Prostate gland (tissue), 2 donors: ENCODE measurements around the gene SLC35F3. TPM values are rescaled to one million over a fixed set of nuclear protein-coding genes. Genes with fewer than 3 reads are reported as not detected.

Experiments
- DNase-seq: peaks from one replicate; pipeline ENCODE4 v3.0.0-alpha.2; 2019; ENCODE audit warnings: low spot score
- H3K27ac ChIP-seq, 2 donors: fragments of 200-600 bp; sonication (generic); 2 replicates each; pipeline ENCODE4 v1.5.1; 2017 to 2019
- H3K27me3 ChIP-seq: fragments of 200-600 bp; sonication (generic); replicated peaks from 2 replicates; pipeline ENCODE4 v1.5.1; 2019; ENCODE audit not compliant: insufficient read depth
- H3K36me3 ChIP-seq, 2 donors: fragments of 200-600 bp; sonication (generic); 1 replicate in 1 of 2; 2 replicates in 1 of 2; pipeline versions ENCODE4 v1.5.1 to v1.8.1; 2017 to 2019
- H3K4me1 ChIP-seq: fragments of 200-600 bp; sonication (generic); replicated peaks from 2 replicates; pipeline ENCODE4 v1.5.1; 2019
- H3K4me3 ChIP-seq, 2 donors: fragments of 200-600 bp; sonication (generic); 2 replicates each; pipeline ENCODE4 v1.5.1; 2017 to 2019
- H3K9me3 ChIP-seq: fragments of 200-600 bp; sonication (generic); 2 replicates; pipeline ENCODE4 v1.5.1; 2017
- CTCF ChIP-seq, 4 experiments: fragments of 200-600 bp in 2 of 4; fragments of 450-650 bp in 2 of 4; sonication (generic) in 2 of 4; IDR thresholded peaks; 1 replicate in 3 of 4; 2 replicates in 1 of 4; pipeline ENCODE4 v1.5.1; 2016 to 2019; ENCODE audit warnings: antibody characterized with exemption in 4 of 4, mild to moderate bottlenecking in 2 of 4, moderate library complexity in 2 of 4
- POLR2A ChIP-seq: fragments of 450-650 bp; IDR thresholded peaks from one replicate; pipeline ENCODE4 v1.6.1; 2016; ENCODE audit warnings: antibody characterized with exemption, mild to moderate bottlenecking
- POLR2AphosphoS5 ChIP-seq: sonication (generic); formaldehyde crosslinking; IDR thresholded peaks from one replicate; pipeline ENCODE4 v1.6.1; 2017; ENCODE audit warnings: antibody characterized with exemption
- WGBS: methylation state at CpG from one replicate; pipeline ENCODE4 v1.1.5; 2018; 5-methylcytosine and 5-hydroxymethylcytosine counted together
- intact Hi-C: fragments of 100-400 bp; cut with DNase I; formaldehyde crosslinking; loops from one replicate; pipeline ENCODE4 v1.14.2; 2022
- total RNA-seq, 2 donors: library from RNA; depleted of rRNA; stranded (reverse); fragments of >200 nt; gene quantifications; one replicate each; pipeline ENCODE4 v1.1.0, GENCODE V29; 2016

SLC35F3 gene
- total RNA-seq, 2 donors from 2014 or later, result 0.34 to 0.64 TPM

- Histone ChIP-seq H3K27me3 (no peaks in the 10 kb centered on the region), H3K9me3 (no peaks in the 10 kb centered on the region), H3K36me3 (no peaks in the 10 kb centered on the region), H3K27ac (no peak overlapping the region), H3K4me1 (no peaks in the 10 kb centered on the region), H3K4me3 (no peak overlapping the region)
- intact Hi-C loops, result no loop called here
- TF ChIP-seq CTCF (IDR thresholded peaks at IDR 0.05), result no peak
- no peak for TF ChIP-seq POLR2A
- TF ChIP-seq POLR2AphosphoS5, result no peak
- 48% methylated on average over 1 of the region's 1 CpG for WGBS
- no peak for DNase-seq
Observed at GRCh38 chr1:234094172-234094571, 189.7 kb downstream of the SLC35F3 start.

- Histone ChIP-seq H3K9me3 (no peaks in the 10 kb centered on the region), H3K27ac (no peak overlapping the region), H3K4me1 (no peaks in the 10 kb centered on the region), H3K4me3 (no peak overlapping the region), H3K27me3 (no peaks in the 10 kb centered on the region), H3K36me3 (no peaks in the 10 kb centered on the region)
- intact Hi-C loops, result no loop called here
- WGBS, result 35% methylated on average over 7 of the region's 7 CpGs
- no peak for TF ChIP-seq CTCF (IDR thresholded peaks at IDR 0.05)
- no peak for TF ChIP-seq POLR2AphosphoS5
- no peak for TF ChIP-seq POLR2A
- DNase-seq, result no peak
Observed at GRCh38 chr1:234096161-234096770, 191.8 kb downstream of the SLC35F3 start.

- intact Hi-C loops, result no loop called here
- WGBS, result 9% methylated on average over 8 of the region's 8 CpGs
- TF ChIP-seq POLR2A (no peak), POLR2AphosphoS5 (no peak), CTCF (IDR thresholded peaks at IDR 0.05) (no peak)
- DNase-seq, result no peak
- H3K9me3 ChIP-seq, result no peaks in the 10 kb centered on the region
- no peaks in the 10 kb centered on the region for H3K4me1 ChIP-seq
- H3K27ac ChIP-seq, result no peak overlapping the region
- H3K4me3 ChIP-seq, result no peak overlapping the region
- no peaks in the 10 kb centered on the region for H3K36me3 ChIP-seq
- H3K27me3 ChIP-seq, result no peaks in the 10 kb centered on the region
Observed at GRCh38 chr1:234102583-234102982, 198.1 kb downstream of the SLC35F3 start.

GRCh38 chr1:234103198-234103597, 198.7 kb downstream of the SLC35F3 start:
- no peaks in the 10 kb centered on the region for H3K9me3 ChIP-seq
- 88% methylated on average over 3 of the region's 3 CpGs for WGBS
- no peak for DNase-seq
- intact Hi-C loops, result no loop called here
- TF ChIP-seq POLR2AphosphoS5 (no peak), POLR2A (no peak), CTCF (IDR thresholded peaks at IDR 0.05) (no peak)
- no peaks in the 10 kb centered on the region for H3K4me1 ChIP-seq
- no peak overlapping the region for H3K27ac ChIP-seq
- no peaks in the 10 kb centered on the region for H3K36me3 ChIP-seq
- no peak overlapping the region for H3K4me3 ChIP-seq
- no peaks in the 10 kb centered on the region for H3K27me3 ChIP-seq

- WGBS, result 79% methylated on average over 2 of the region's 2 CpGs
- H3K4me1 ChIP-seq, result no peaks in the 10 kb centered on the region
- H3K27me3 ChIP-seq, result no peaks in the 10 kb centered on the region
- intact Hi-C loops, result no loop called here
- no peaks in the 10 kb centered on the region for H3K36me3 ChIP-seq
- H3K27ac ChIP-seq, result no peak overlapping the region
- no peak for DNase-seq
- H3K4me3 ChIP-seq, result no peak overlapping the region
- H3K9me3 ChIP-seq, result no peaks in the 10 kb centered on the region
- TF ChIP-seq POLR2AphosphoS5, result no peak
- TF ChIP-seq POLR2A, result no peak
- no peak for TF ChIP-seq CTCF (IDR thresholded peaks at IDR 0.05)
Observed at GRCh38 chr1:234106032-234106431, 201.6 kb downstream of the SLC35F3 start.
